ENCODE data around the gene IL17B.
"Not testable (repeated sequence)": the region's sequence is repeated elsewhere in the genome, so short reads cannot be mapped to it uniquely, and the experiment has no call there.

Gene IL17B

GRCh38 chr5:149398747-149399266, 19.7 kb upstream of the IL17B start:
- H3K27me3 Mint-ChIP-seq; H3K4me1 Mint-ChIP-seq; ATAC-seq (replicated peaks); H3K9me3 Mint-ChIP-seq; H3K27ac Mint-ChIP-seq; H3K4me3 Mint-ChIP-seq; DNase-seq; H3K36me3 Mint-ChIP-seq: not testable (repeated sequence)

DNA sequence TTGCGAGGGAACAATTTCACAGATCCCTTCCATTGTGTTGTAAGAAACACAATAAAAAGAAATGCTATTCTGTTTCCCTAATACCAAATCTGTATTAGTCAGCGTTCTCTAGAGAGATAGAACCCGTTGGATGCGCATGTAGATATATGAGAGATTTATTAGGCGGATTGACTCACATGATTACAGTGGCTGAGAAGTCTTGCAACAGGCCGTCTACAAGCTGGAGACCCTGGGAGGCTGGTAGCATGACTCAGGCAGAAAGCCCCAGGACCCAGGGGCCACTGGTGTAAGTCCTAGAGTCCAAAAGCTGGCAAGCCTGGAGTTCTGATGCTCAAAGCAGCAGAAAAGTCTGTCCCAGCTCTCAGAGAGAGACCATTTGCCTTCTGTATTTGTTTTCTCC, 18.4 kb upstream of the IL17B start:
- no peaks in the 10 kb centered on the region for H3K36me3 Mint-ChIP-seq
- H3K27me3 Mint-ChIP-seq = peaks cover 0 to 9% of the 10 kb centered on the region in 2 donors

GRCh38 chr5:149394996-149395395, 15.9 kb upstream of the IL17B start:
- not testable (repeated sequence) for H3K9me3 Mint-ChIP-seq; H3K36me3 Mint-ChIP-seq; H3K4me3 Mint-ChIP-seq; H3K27ac Mint-ChIP-seq; ATAC-seq (replicated peaks); H3K27me3 Mint-ChIP-seq; DNase-seq; H3K4me1 Mint-ChIP-seq

More for the DNA sequence above, 18.4 kb upstream of the IL17B start:
- Mint-ChIP-seq H3K4me1 (no peaks in the 10 kb centered on the region), H3K27ac (no peak overlapping the region), H3K9me3 (no peaks in the 10 kb centered on the region), H3K4me3 (no peak overlapping the region)
- DNase-seq = no peak
- no peak for ATAC-seq (replicated peaks)

GRCh38 chr5:149392718-149393117, 13.6 kb upstream of the IL17B start:
- Mint-ChIP-seq H3K4me3 (no peak overlapping the region), H3K4me1 (no peaks in the 10 kb centered on the region), H3K36me3 (no peaks in the 10 kb centered on the region), H3K9me3 (no peaks in the 10 kb centered on the region), H3K27me3 (peaks cover 0 to 1% of the 10 kb centered on the region in 2 donors), H3K27ac (no peak overlapping the region)
- DNase-seq (no peak), ATAC-seq (replicated peaks) (peak; percentile 25 to 51)

GRCh38 chr5:149391524-149391923, 12.4 kb upstream of the IL17B start:
- H3K4me1 Mint-ChIP-seq = no peaks in the 10 kb centered on the region
- H3K36me3 Mint-ChIP-seq = no peaks in the 10 kb centered on the region
- ATAC-seq (replicated peaks) = no peak
- no peak overlapping the region for H3K27ac Mint-ChIP-seq
- DNase-seq = no peak
- no peak overlapping the region for H3K4me3 Mint-ChIP-seq
- no peaks in the 10 kb centered on the region for H3K9me3 Mint-ChIP-seq
- no peaks in the 10 kb centered on the region for H3K27me3 Mint-ChIP-seq

DNA sequence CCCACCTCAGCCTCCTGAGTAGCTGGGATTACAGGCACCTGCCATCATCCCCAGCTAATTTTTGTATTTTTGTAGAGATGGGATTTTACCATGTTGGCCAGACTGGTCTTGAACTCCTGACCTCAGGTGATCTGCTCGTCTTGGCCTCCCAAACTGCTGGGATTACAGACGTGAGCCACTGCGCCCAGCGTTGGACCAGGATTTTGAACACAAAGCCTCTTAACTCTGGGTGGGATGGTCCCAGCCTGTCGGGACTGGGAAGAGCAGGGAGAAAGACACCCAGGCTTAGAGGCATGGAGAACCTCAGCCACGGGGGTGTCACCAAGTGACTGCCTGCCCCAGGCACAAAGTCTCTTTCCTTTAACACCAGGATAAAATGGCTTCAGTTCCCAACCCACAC, 12.0 kb upstream of the IL17B start:
- H3K36me3 Mint-ChIP-seq; H3K4me1 Mint-ChIP-seq; ATAC-seq (replicated peaks); H3K9me3 Mint-ChIP-seq; H3K27ac Mint-ChIP-seq; H3K27me3 Mint-ChIP-seq; DNase-seq; H3K4me3 Mint-ChIP-seq: not testable (repeated sequence)

- Mint-ChIP-seq H3K4me1 (no peaks in the 10 kb centered on the region), H3K27me3 (no peaks in the 10 kb centered on the region), H3K4me3 (no peak overlapping the region), H3K36me3 (no peaks in the 10 kb centered on the region), H3K9me3 (no peaks in the 10 kb centered on the region), H3K27ac (no peak overlapping the region)
- no peak for DNase-seq
- no peak for ATAC-seq (replicated peaks)
These were observed 10.7 kb upstream of the IL17B start for GRCh38 chr5:149389552-149390495.

DNA sequence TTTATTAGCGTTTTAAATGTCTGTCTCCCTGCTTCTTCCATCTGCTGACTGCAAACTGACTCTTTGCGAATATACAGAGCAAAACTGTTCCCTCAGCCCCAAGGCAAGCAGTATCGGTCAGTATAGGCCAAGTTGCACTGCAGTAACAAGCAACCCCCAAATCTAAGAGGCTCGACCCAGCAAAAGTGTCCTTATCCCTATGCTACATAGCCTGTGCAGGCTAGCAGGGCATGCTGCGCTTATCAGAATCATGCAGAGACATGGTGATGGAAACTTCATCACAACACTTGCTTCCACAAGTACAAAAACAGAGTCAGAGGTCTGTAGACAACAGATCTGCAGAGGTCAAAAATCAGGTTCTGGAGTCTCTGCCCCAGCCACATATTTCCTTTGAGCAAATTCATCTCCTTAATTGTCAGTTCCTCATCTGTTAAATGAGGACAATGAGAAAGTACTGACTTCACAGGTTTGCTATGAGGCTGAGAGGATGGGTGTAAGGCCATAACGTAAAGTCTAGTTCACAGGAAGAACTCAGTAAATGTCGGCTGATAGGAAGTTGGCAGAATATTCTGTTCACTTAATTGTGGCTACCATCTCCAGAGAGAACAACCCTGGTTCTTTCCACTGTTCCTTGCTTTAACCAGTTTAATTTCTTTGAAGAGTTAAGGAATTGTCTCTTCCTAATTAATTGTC, 9.6 kb upstream of the IL17B start:
- ATAC-seq (replicated peaks) (peak in 1 of 2 donors; percentile 21), DNase-seq (no peak)
- Mint-ChIP-seq H3K9me3 (no peaks in the 10 kb centered on the region), H3K4me3 (no peak overlapping the region), H3K27me3 (no peaks in the 10 kb centered on the region), H3K27ac (no peak overlapping the region), H3K36me3 (no peaks in the 10 kb centered on the region), H3K4me1 (no peaks in the 10 kb centered on the region)

- no peak overlapping the region for H3K4me3 Mint-ChIP-seq
- DNase-seq (no peak), ATAC-seq (replicated peaks) (no peak)
- H3K4me1 Mint-ChIP-seq = no peaks in the 10 kb centered on the region
- H3K27ac Mint-ChIP-seq = no peak overlapping the region
- no peaks in the 10 kb centered on the region for H3K27me3 Mint-ChIP-seq
- no peaks in the 10 kb centered on the region for H3K9me3 Mint-ChIP-seq
- no peaks in the 10 kb centered on the region for H3K36me3 Mint-ChIP-seq
These were observed 8.9 kb upstream of the IL17B start for GRCh38 chr5:149387982-149388381.

- Mint-ChIP-seq H3K36me3 (no peaks in the 10 kb centered on the region), H3K4me3 (no peak overlapping the region), H3K27me3 (no peaks in the 10 kb centered on the region), H3K9me3 (no peaks in the 10 kb centered on the region), H3K27ac (no peak overlapping the region), H3K4me1 (peaks cover 0 to under 1% of the 10 kb centered on the region in 2 donors)
- DNase-seq = no peak
- ATAC-seq (replicated peaks) = no peak
These were observed 8.1 kb upstream of the IL17B start for GRCh38 chr5:149387081-149387631.

DNA sequence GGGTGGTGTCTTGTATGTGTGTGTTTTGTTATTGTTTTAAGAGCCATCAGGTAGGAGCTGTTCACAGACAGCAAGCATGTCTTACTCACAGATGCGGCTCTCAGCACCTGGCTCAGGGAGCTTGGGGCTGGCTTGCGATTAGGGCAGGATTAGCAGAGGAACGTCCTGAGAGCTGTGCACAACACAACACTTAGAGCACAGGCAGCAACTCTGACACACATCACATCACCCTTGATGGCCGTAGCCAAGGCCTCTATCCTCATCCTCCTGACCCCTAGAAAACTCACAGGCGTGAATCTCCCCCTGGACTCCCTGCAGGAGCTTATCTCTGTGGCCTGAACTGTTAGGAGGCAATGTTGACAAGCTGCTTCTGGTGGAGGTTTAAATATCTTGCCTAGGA, 7.1 kb upstream of the IL17B start:
- ATAC-seq (replicated peaks) (no peak), DNase-seq (no peak)
- Mint-ChIP-seq H3K27ac (no peak overlapping the region), H3K9me3 (no peaks in the 10 kb centered on the region), H3K4me1 (peaks cover 3 to 8% of the 10 kb centered on the region in 2 donors), H3K27me3 (peaks cover 0 to 4% of the 10 kb centered on the region in 2 donors), H3K36me3 (no peaks in the 10 kb centered on the region), H3K4me3 (no peak overlapping the region)

DNA sequence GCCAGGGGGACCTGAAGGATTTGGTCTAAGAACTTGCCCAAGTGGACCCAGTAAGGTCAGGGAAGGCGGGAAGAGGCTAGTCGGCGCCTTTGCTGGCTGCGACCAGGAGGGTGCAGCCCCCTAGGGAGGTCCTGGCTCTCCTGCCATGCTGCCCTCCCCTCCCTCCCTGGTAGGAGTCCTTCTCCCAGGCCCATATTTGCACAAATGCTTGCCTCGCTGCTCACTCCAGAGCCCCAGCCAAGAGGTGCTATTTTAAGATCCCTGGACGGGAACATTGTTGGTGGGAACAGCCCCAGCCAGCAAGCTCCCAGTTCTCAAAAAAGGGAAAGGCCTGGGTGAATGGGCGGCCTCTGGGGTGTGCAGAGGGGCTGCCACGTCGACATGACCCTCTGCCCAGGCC, 4.3 kb upstream of the IL17B start:
- H3K36me3 Mint-ChIP-seq = no peaks in the 10 kb centered on the region
- no peak overlapping the region for H3K4me3 Mint-ChIP-seq
- H3K27me3 Mint-ChIP-seq = peaks cover 0 to 4% of the 10 kb centered on the region in 2 donors
- no peak for DNase-seq
- peaks cover 3 to 8% of the 10 kb centered on the region in 2 donors for H3K4me1 Mint-ChIP-seq
- no peaks in the 10 kb centered on the region for H3K9me3 Mint-ChIP-seq
- no peak overlapping the region for H3K27ac Mint-ChIP-seq
- ATAC-seq (replicated peaks) = no peak

GRCh38 chr5:149382517-149383220, 3.6 kb upstream of the IL17B start:
- peaks cover 0 to 4% of the 10 kb centered on the region in 2 donors for H3K27me3 Mint-ChIP-seq
- H3K36me3 Mint-ChIP-seq = no peaks in the 10 kb centered on the region
- no peak for DNase-seq
- H3K4me3 Mint-ChIP-seq = no peak overlapping the region
- peaks cover 3 to 8% of the 10 kb centered on the region in 2 donors for H3K4me1 Mint-ChIP-seq
- H3K27ac Mint-ChIP-seq = no peak overlapping the region
- no peak for ATAC-seq (replicated peaks)
- H3K9me3 Mint-ChIP-seq = no peaks in the 10 kb centered on the region

GRCh38 chr5:149381986-149382338, 2.9 kb upstream of the IL17B start:
- no peak overlapping the region for H3K27ac Mint-ChIP-seq
- H3K27me3 Mint-ChIP-seq = peaks cover 0 to 4% of the 10 kb centered on the region in 2 donors
- no peaks in the 10 kb centered on the region for H3K9me3 Mint-ChIP-seq
- ATAC-seq (replicated peaks) = peak; percentile 93 to 94
- peaks cover 0 to 4% of the 10 kb centered on the region in 2 donors for H3K36me3 Mint-ChIP-seq
- no peak overlapping the region for H3K4me3 Mint-ChIP-seq
- peak; percentile 50 for DNase-seq
- H3K4me1 Mint-ChIP-seq = peaks cover 3 to 8% of the 10 kb centered on the region in 2 donors

Data from stimulated activated naive B cell treated with anti-CD40 and anti-IgM and Interleukin-4, amounts not matched to agents 10 μg/mL and 1 μg/mL and 100 μg/mL, for 72 hours (primary cell).